ENCODE measurements around the gene ARID3B. TPM values are rescaled to one million over a fixed set of nuclear protein-coding genes. Genes with fewer than 3 reads are reported as not detected.

The ARID3B gene
- polyA plus RNA-seq, 1 of the 3 experiments (the other 2 are of a cell fraction), result 3.0 TPM

GRCh38 chr15:74641151-74641550, 100.1 kb downstream of the ARID3B start:
- Histone ChIP-seq H3K9me2 (no peaks in the 10 kb centered on the region), H2AFZ (ENCODE audit: low read depth) (no peak overlapping the region), H3K27ac (ENCODE audit: low read depth in 2 of 2, low read length in 1 of 2) (no peak overlapping the region), H4K20me1 (ENCODE audit: insufficient read depth) (peaks cover 29% of the 10 kb centered on the region), H3K4me1 (ENCODE audit: control insufficient read depth in 1 of 2, insufficient read depth in 2 of 2, low read depth in 1 of 2, low read length in 1 of 2) (peaks cover 0 to 3% of the 10 kb centered on the region in 2 experiments; a peak in 1 of 4 replicates), H3K36me3 (replicated peaks in 1 of 2; ENCODE audit: control insufficient read depth in 1 of 2, insufficient read depth in 2 of 2, low read length in 1 of 2) (peaks cover 9 to 35% of the 10 kb centered on the region in 2 experiments), H3K4me2 (no peak overlapping the region), H3K4me3 (ENCODE audit: low read depth in 2 of 2, low read length in 1 of 2) (no peak overlapping the region), H3K27me3 (ENCODE audit: insufficient read depth) (no peaks in the 10 kb centered on the region), H3K9ac (no peak overlapping the region), H3K9me3 (no peaks in the 10 kb centered on the region), H3F3A (replicated peaks; ENCODE audit: insufficient read depth) (no peaks in the 10 kb centered on the region), H3K79me2 (ENCODE audit: insufficient read depth) (peaks cover 13% of the 10 kb centered on the region; the same call in 1 of the 2 replicates)
- POLR2A ChIA-PET, result interaction anchor here (0.8 kb wide), 1 partner anchor 700 kb away, joined by 4 read pairs; no protein-coding TSS in a partner anchor
- CTCF ChIA-PET, result interaction anchor here (1.2 to 39.4 kb wide), 5 partner anchors 8 to 309 kb away, joined by 3 to 1109 read pairs (median 141); partner anchors contain the start of genes CLK3 and CSK
- 97% methylated on average over 1 of the region's 1 CpG for WGBS (ENCODE audit: low lambda C conversion rate)
- TF ChIP-seq GATA2 (CRISPR knock-in tag; IDR thresholded peaks at IDR 0.05) (no peak), RAD21 (IDR thresholded peaks at IDR 0.05; ENCODE audit: low read length) (no peak), JUND (IDR thresholded peaks at IDR 0.05) (no peak)
- DNase-seq, result no peak

GRCh38 chr15:74642348-74642733, 101.3 kb downstream of the ARID3B start:
- ChIA-PET CTCF (interaction anchor here (12.9 to 39.4 kb wide), 3 partner anchors 9 to 131 kb away, joined by 141 to 1109 read pairs (median 245); partner anchors contain the start of genes CLK3 and CSK), POLR2A (no interaction called here)
- Histone ChIP-seq H3K4me2 (no peak overlapping the region), H3K9me3 (no peaks in the 10 kb centered on the region), H3K9ac (no peak overlapping the region), H3K4me1 (ENCODE audit: control insufficient read depth in 1 of 2, insufficient read depth in 2 of 2, low read depth in 1 of 2, low read length in 1 of 2) (peaks cover 0 to 3% of the 10 kb centered on the region in 2 experiments; a peak in 1 of 4 replicates), H3K4me3 (ENCODE audit: low read depth in 2 of 2, low read length in 1 of 2) (no peak overlapping the region), H4K20me1 (ENCODE audit: insufficient read depth) (peaks cover 27% of the 10 kb centered on the region), H3K9me2 (no peaks in the 10 kb centered on the region), H3K36me3 (replicated peaks in 1 of 2; ENCODE audit: control insufficient read depth in 1 of 2, insufficient read depth in 2 of 2, low read length in 1 of 2) (peaks cover 9 to 24% of the 10 kb centered on the region in 2 experiments), H3K79me2 (ENCODE audit: insufficient read depth) (peaks cover 13% of the 10 kb centered on the region; the same call in 1 of the 2 replicates), H3K27me3 (ENCODE audit: insufficient read depth) (no peaks in the 10 kb centered on the region), H2AFZ (ENCODE audit: low read depth) (no peak overlapping the region), H3F3A (replicated peaks; ENCODE audit: insufficient read depth) (no peaks in the 10 kb centered on the region), H3K27ac (ENCODE audit: low read depth in 2 of 2, low read length in 1 of 2) (no peak overlapping the region)
- no peak for TF ChIP-seq FOSL2 (IDR thresholded peaks at IDR 0.05; ENCODE audit: borderline replicate concordance, low read depth)
- TF ChIP-seq NFIC (IDR thresholded peaks at IDR 0.05; ENCODE audit: borderline replicate concordance), result no peak
- TF ChIP-seq TAF1 (IDR thresholded peaks at IDR 0.05; ENCODE audit: borderline replicate concordance, low read depth, low read length), result no peak
- TF ChIP-seq TCF12 (IDR thresholded peaks at IDR 0.05), result no peak
- TF ChIP-seq TEAD4 (IDR thresholded peaks at IDR 0.05; ENCODE audit: borderline replicate concordance, insufficient read depth), result no peak
- no peak for TF ChIP-seq MEF2A (IDR thresholded peaks at IDR 0.05; ENCODE audit: borderline replicate concordance, low read depth)
- no peak for TF ChIP-seq CTCF (IDR thresholded peaks at IDR 0.05)
- no peak for TF ChIP-seq RXRA (IDR thresholded peaks at IDR 0.05; ENCODE audit: borderline replicate concordance, low read depth)
- no peak for TF ChIP-seq USF1 (IDR thresholded peaks at IDR 0.05; ENCODE audit: borderline replicate concordance, low read depth)
- TF ChIP-seq POLR2AphosphoS5 (IDR thresholded peaks at IDR 0.05; ENCODE audit: low read depth, low read length), result no peak
- TF ChIP-seq GABPA (IDR thresholded peaks at IDR 0.05; ENCODE audit: low read depth), result no peak
- no peak for TF ChIP-seq YY1 (IDR thresholded peaks at IDR 0.05; ENCODE audit: low read depth)
- TF ChIP-seq SIN3A (IDR thresholded peaks at IDR 0.05; ENCODE audit: borderline replicate concordance, low read depth, low read length), result no peak
- TF ChIP-seq FOXJ3 (CRISPR knock-in tag; IDR thresholded peaks at IDR 0.05), result no peak
- TF ChIP-seq USF2 (IDR thresholded peaks at IDR 0.05; ENCODE audit: borderline replicate concordance, low read depth, low read length), result no peak
- no peak for TF ChIP-seq ZBTB33 (IDR thresholded peaks at IDR 0.05; ENCODE audit: borderline replicate concordance, low read depth)
- no peak for TF ChIP-seq CHD2 (IDR thresholded peaks at IDR 0.05; ENCODE audit: low read length, partially characterized antibody)
- TF ChIP-seq NRF1 (IDR thresholded peaks at IDR 0.05; ENCODE audit: low read depth, low read length), result no peak
- TF ChIP-seq RCOR1 (IDR thresholded peaks at IDR 0.05; ENCODE audit: low read length), result no peak
- WGBS (ENCODE audit: low lambda C conversion rate), result 99% methylated on average over 4 of the region's 4 CpGs
- no peak for DNase-seq

Measured in SK-N-SH (cell line).